Measurements from ENCODE around the gene DYRK4. TPM values are rescaled to one million over a fixed set of nuclear protein-coding genes. Genes with fewer than 3 reads are reported as not detected.
A peak's percentile ranks its signal among the peaks of the same experiment; 100 is the strongest.

DYRK4 gene
- total and polyA plus RNA-seq, 7 experiments from 2014 or later: 9.8 to 50.9 (median 24.4) TPM

DNA sequence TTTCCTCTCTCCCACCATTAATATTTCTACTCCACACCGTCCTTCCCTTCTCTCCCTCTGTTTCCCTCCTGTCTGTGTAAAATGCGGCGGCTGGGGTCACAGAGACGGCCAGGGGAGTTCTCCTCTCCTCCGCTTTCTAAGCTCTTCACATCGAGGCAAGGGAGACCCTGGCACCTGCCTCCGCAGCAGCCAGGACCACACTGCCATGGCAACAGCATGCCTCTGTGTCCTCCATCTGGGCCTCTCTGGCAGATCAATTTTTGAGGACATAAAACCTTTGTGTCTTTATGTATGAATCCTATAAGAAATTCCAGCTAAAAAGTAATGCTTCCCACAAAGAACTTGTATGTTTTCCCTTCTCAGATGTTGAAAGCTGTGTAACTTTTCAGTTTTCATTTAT is 41.4 kb downstream of the DYRK4 start:
- intact Hi-C loops (cut with micrococcal nuclease): loop anchor here in 1 of 2 donors (5.0 kb wide), 1 partner anchor 154 kb away; no protein-coding TSS in a partner anchor
- no peak for ATAC-seq
- CTCF ChIA-PET: no interaction called here

DNA sequence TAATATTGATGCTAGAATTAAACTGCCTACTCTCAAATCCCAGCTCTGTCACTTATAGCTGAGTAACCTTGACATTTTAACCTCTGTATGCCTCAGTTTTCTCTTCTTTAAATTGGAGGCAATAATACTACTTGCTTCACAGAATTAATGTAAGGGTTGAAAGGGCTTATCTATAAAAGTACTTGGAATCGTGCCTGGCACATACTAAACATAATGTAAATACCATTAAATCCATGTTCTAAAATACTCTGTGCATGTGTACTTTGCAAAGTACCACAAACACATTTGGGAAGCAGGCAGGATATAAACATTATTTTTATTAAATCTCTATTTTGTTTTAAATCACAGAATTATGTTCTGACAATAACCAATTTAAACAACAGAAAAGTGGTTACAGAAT is 41.9 kb downstream of the DYRK4 start:
- Histone ChIP-seq H3K4me1 (ENCODE audit: control insufficient read depth in 2 of 2, insufficient read depth in 2 of 2, low read length in 2 of 2) (peaks cover 7 to 10% of the 10 kb centered on the region in 2 donors), H3K27me3 (ENCODE audit: control insufficient read depth in 2 of 2, insufficient read depth in 2 of 2, low read length in 2 of 2) (no peaks in the 10 kb centered on the region), H3K27ac (ENCODE audit: low read depth, low read length) (no peak overlapping the region), H3K36me3 (ENCODE audit: control insufficient read depth in 2 of 3, insufficient read depth in 3 of 3, low read length in 3 of 3) (peaks cover 0 to 3% (median 0%) of the 10 kb centered on the region in 3 experiments), H3K9me3 (ENCODE audit: control insufficient read depth in 2 of 3, low read length in 3 of 3) (no peaks in the 10 kb centered on the region), H3K4me3 (ENCODE audit: low read length) (no peak overlapping the region)
- no peak for ATAC-seq
- Mint-ChIP-seq H3K36me3 (peaks cover 0 to 3% (median 0%) of the 10 kb centered on the region in 5 donors), H3K4me3 (no peak overlapping the region), H3K4me1 (peaks cover 15 to 46% (median 35%) of the 10 kb centered on the region in 7 donors), H3K9me3 (no peaks in the 10 kb centered on the region), H3K27ac (no peak overlapping the region), H3K27me3 (peaks cover 0 to 19% (median 7%) of the 10 kb centered on the region in 5 donors)
- ChIA-PET POLR2A (no interaction called here), CTCF (interaction anchor here (0.6 to 1.5 kb wide), 3 partner anchors 41 to 156 kb away, joined by 3 to 11 read pairs (median 4); no protein-coding TSS in a partner anchor)
- intact Hi-C loops (cut with micrococcal nuclease): loop anchor here (1.0 to 5.0 kb wide), 6 partner anchors 44 to 283 kb away; partner anchors contain the start of genes AKAP3 (in 1 of the 2), NDUFA9 (in 1 of the 2), RAD51AP1 (in 1 of the 2) and TIGAR (in 1 of the 2)
- DNase-seq: no peak

More for the DNA sequence above, 41.4 kb downstream of the DYRK4 start:
- no peak for DNase-seq
- Histone ChIP-seq H3K27ac (ENCODE audit: low read depth, low read length) (no peak overlapping the region), H3K36me3 (ENCODE audit: control insufficient read depth in 2 of 3, insufficient read depth in 3 of 3, low read length in 3 of 3) (peaks cover 0 to 3% (median 0%) of the 10 kb centered on the region in 3 experiments), H3K9me3 (ENCODE audit: control insufficient read depth in 2 of 3, low read length in 3 of 3) (no peaks in the 10 kb centered on the region), H3K4me1 (ENCODE audit: control insufficient read depth in 2 of 2, insufficient read depth in 2 of 2, low read length in 2 of 2) (peaks cover 7 to 10% of the 10 kb centered on the region in 2 donors), H3K4me3 (ENCODE audit: low read length) (no peak overlapping the region), H3K27me3 (ENCODE audit: control insufficient read depth in 2 of 2, insufficient read depth in 2 of 2, low read length in 2 of 2) (no peaks in the 10 kb centered on the region)
- POLR2A ChIA-PET: interaction anchor here (0.6 kb wide), 1 partner anchor 297 kb away, joined by 4 read pairs; no protein-coding TSS in a partner anchor
- Mint-ChIP-seq H3K4me1 (peaks cover 15 to 41% (median 35%) of the 10 kb centered on the region in 7 donors), H3K9me3 (no peaks in the 10 kb centered on the region), H3K4me3 (no peak overlapping the region), H3K27me3 (peaks cover 0 to 19% (median 7%) of the 10 kb centered on the region in 5 donors), H3K36me3 (peaks cover 0 to 3% (median 0%) of the 10 kb centered on the region in 5 donors), H3K27ac (no peak overlapping the region)

DNA sequence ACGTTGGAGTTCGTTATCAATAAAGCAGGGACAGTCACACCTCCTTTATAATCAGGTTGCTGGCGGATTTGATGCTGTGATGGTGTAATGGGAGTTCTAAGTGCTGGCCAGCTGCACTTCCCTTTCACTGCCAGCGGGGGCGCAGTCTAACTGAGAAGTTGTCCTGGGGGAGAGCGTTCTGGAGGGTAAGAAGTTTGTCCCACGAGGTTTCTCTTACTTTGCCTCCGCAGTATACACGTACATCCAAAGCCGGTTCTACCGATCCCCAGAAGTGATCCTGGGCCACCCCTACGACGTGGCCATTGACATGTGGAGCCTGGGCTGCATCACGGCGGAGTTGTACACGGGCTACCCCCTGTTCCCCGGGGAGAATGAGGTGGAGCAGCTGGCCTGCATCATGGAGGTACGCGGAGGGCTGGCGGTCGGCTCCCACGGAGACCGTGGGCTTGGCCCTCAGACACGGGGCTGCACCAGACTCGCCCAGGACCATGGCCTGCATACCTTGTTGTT is 42.7 kb downstream of the DYRK4 start:
- Histone ChIP-seq H3K4me1 (ENCODE audit: control insufficient read depth in 2 of 2, insufficient read depth in 2 of 2, low read length in 2 of 2) (peaks cover 7 to 10% of the 10 kb centered on the region in 2 donors), H3K27ac (ENCODE audit: low read depth, low read length) (peak overlapping the region; percentile 67), H3K36me3 (ENCODE audit: control insufficient read depth in 2 of 3, insufficient read depth in 3 of 3, low read length in 3 of 3) (peaks cover 0 to 3% (median 0%) of the 10 kb centered on the region in 3 experiments), H3K27me3 (ENCODE audit: control insufficient read depth in 2 of 2, insufficient read depth in 2 of 2, low read length in 2 of 2) (no peaks in the 10 kb centered on the region), H3K9me3 (ENCODE audit: control insufficient read depth in 2 of 3, low read length in 3 of 3) (no peaks in the 10 kb centered on the region), H3K4me3 (ENCODE audit: low read length) (peak overlapping the region; percentile 92)
- peak; percentile 63 to 82 (median 76) for DNase-seq
- ATAC-seq: peak; percentile 99
- peak overlapping the region; percentile 83 to 97 (median 90) for H3K27ac Mint-ChIP-seq
- H3K4me3 Mint-ChIP-seq: peak overlapping the region; percentile 83 to 99 (median 98)
- CTCF ChIA-PET: interaction anchor here (0.6 to 1.5 kb wide), 4 partner anchors 40 to 155 kb away, joined by 3 to 11 read pairs (median 4); partner anchors contain the start of genes AKAP3 and NDUFA9
- intact Hi-C loops (cut with micrococcal nuclease): loop anchor here (1.0 to 5.0 kb wide), 6 partner anchors 44 to 283 kb away; partner anchors contain the start of genes AKAP3 (in 1 of the 2), NDUFA9 (in 1 of the 2), RAD51AP1 (in 1 of the 2) and TIGAR (in 1 of the 2)
- POLR2A ChIA-PET: no interaction called here
- peaks cover 0 to 6% (median 0%) of the 10 kb centered on the region in 5 donors for H3K36me3 Mint-ChIP-seq
- H3K9me3 Mint-ChIP-seq: no peaks in the 10 kb centered on the region
- peaks cover 16 to 48% (median 35%) of the 10 kb centered on the region in 7 donors for H3K4me1 Mint-ChIP-seq
- H3K27me3 Mint-ChIP-seq: peaks cover 0 to 19% (median 7%) of the 10 kb centered on the region in 5 donors

DNA sequence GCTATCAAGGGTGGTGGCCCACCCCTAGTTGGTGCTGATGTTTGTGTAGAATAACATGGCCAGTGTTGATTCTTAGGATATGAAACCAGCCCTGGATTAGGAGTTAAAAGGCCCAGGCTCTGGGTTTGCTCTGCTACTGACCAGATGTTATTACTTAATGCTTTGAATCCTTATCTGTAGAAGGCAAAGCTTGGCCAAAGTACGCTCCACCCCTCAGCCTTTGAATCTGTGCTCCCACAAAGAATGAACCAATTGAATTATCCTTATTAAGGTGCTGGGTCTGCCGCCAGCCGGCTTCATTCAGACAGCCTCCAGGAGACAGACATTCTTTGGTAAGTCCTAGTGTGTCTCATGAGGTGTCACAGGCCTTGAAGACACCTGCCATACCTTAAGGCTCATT is 45.0 kb downstream of the DYRK4 start:
- peaks cover 7 to 10% of the 10 kb centered on the region in 2 donors for H3K4me1 ChIP-seq (ENCODE audit: control insufficient read depth in 2 of 2, insufficient read depth in 2 of 2, low read length in 2 of 2)
- ChIA-PET POLR2A (no interaction called here), CTCF (no interaction called here)
- H3K27me3 ChIP-seq (ENCODE audit: control insufficient read depth in 2 of 2, insufficient read depth in 2 of 2, low read length in 2 of 2): no peaks in the 10 kb centered on the region
- intact Hi-C loops (cut with micrococcal nuclease): no loop called here
- no peak overlapping the region for H3K27ac ChIP-seq (ENCODE audit: low read depth, low read length)
- no peaks in the 10 kb centered on the region for H3K9me3 ChIP-seq (ENCODE audit: control insufficient read depth in 2 of 3, low read length in 3 of 3)
- Mint-ChIP-seq H3K27me3 (peaks cover 0 to 14% (median 7%) of the 10 kb centered on the region in 5 donors), H3K4me1 (peaks cover 16 to 50% (median 35%) of the 10 kb centered on the region in 7 donors), H3K36me3 (peaks cover 0 to 19% (median 0%) of the 10 kb centered on the region in 5 donors), H3K9me3 (no peaks in the 10 kb centered on the region), H3K27ac (peak overlapping the region in 5 of 9 donors; percentile 0 to 71 (median 45)), H3K4me3 (peak overlapping the region in 9 of 10 donors; percentile 21 to 95 (median 35))
- no peak overlapping the region for H3K4me3 ChIP-seq (ENCODE audit: low read length)
- DNase-seq (no peak), ATAC-seq (no peak)
- peaks cover 0 to 21% (median 0%) of the 10 kb centered on the region in 3 experiments for H3K36me3 ChIP-seq (ENCODE audit: control insufficient read depth in 2 of 3, insufficient read depth in 3 of 3, low read length in 3 of 3)

DNA sequence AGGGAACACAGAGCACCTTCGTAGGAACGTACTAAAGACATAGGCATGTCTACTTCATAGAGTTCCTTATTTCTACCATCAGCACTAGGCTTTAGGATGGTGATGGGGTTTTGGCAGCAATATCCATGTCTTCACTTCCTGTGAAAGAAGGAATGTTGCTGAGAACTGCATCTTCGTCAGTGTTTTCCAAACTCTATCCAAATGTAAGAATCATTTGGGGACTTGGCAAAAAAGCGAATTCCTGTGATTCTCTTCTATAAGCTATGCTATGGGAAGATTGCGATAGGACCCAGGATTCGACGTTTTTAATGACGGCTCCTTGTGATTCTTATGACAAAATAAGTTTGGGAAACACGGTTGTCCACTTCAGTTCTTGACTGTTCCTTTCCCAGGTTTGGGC is 47.1 kb downstream of the DYRK4 start:
- ChIA-PET CTCF (no interaction called here), POLR2A (no interaction called here)
- Histone ChIP-seq H3K27ac (ENCODE audit: low read depth, low read length) (no peak overlapping the region), H3K27me3 (ENCODE audit: control insufficient read depth in 2 of 2, insufficient read depth in 2 of 2, low read length in 2 of 2) (no peaks in the 10 kb centered on the region), H3K9me3 (ENCODE audit: control insufficient read depth in 2 of 3, low read length in 3 of 3) (no peaks in the 10 kb centered on the region), H3K4me3 (ENCODE audit: low read length) (no peak overlapping the region), H3K4me1 (ENCODE audit: control insufficient read depth in 2 of 2, insufficient read depth in 2 of 2, low read length in 2 of 2) (peaks cover 7 to 10% of the 10 kb centered on the region in 2 donors), H3K36me3 (ENCODE audit: control insufficient read depth in 2 of 3, insufficient read depth in 3 of 3, low read length in 3 of 3) (peaks cover 0 to 37% (median 11%) of the 10 kb centered on the region in 3 experiments)
- H3K36me3 Mint-ChIP-seq: peaks cover 6 to 34% (median 6%) of the 10 kb centered on the region in 5 donors
- peaks cover 16 to 50% (median 35%) of the 10 kb centered on the region in 7 donors for H3K4me1 Mint-ChIP-seq
- H3K27me3 Mint-ChIP-seq: no peaks in the 10 kb centered on the region
- DNase-seq (no peak), ATAC-seq (no peak)
- H3K9me3 Mint-ChIP-seq: no peaks in the 10 kb centered on the region
- H3K4me3 Mint-ChIP-seq: no peak overlapping the region
- intact Hi-C loops (cut with micrococcal nuclease): no loop called here
- peak overlapping the region in 1 of 9 donors; percentile 58 for H3K27ac Mint-ChIP-seq

DNA sequence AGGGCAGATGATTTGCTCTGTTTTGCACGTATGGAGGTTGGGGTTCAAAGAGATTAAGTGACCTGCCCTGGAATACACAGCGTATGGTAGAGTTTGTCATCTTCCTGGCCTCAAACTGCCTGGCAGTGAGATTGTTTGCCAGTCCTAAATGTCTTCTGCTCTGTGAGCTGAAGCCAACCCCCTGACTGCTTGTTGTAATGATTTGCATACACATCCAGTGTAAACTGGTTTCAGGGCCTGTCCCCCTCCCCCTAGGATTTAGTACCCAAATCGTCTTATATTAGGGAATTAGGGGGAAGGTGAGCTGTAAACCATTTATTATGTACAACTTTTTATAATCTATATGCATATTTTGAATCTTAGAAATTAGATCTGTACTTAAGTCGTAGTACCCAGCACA is 48.5 kb downstream of the DYRK4 start:
- ATAC-seq (no peak), DNase-seq (no peak)
- ChIA-PET POLR2A (no interaction called here), CTCF (no interaction called here)
- H3K36me3 ChIP-seq (ENCODE audit: control insufficient read depth in 2 of 3, insufficient read depth in 3 of 3, low read length in 3 of 3): peaks cover 0 to 46% (median 11%) of the 10 kb centered on the region in 3 experiments
- no peak overlapping the region for H3K27ac ChIP-seq (ENCODE audit: low read depth, low read length)
- no peak overlapping the region for H3K27ac Mint-ChIP-seq
- intact Hi-C loops (cut with micrococcal nuclease): no loop called here
- H3K27me3 ChIP-seq (ENCODE audit: control insufficient read depth in 2 of 2, insufficient read depth in 2 of 2, low read length in 2 of 2): no peaks in the 10 kb centered on the region
- H3K4me1 ChIP-seq (ENCODE audit: control insufficient read depth in 2 of 2, insufficient read depth in 2 of 2, low read length in 2 of 2): peaks cover 4 to 10% of the 10 kb centered on the region in 2 donors
- H3K36me3 Mint-ChIP-seq: peaks cover 6 to 42% (median 14%) of the 10 kb centered on the region in 5 donors
- H3K27me3 Mint-ChIP-seq: no peaks in the 10 kb centered on the region
- no peak overlapping the region for H3K4me3 Mint-ChIP-seq
- H3K9me3 ChIP-seq (ENCODE audit: control insufficient read depth in 2 of 3, low read length in 3 of 3): no peaks in the 10 kb centered on the region
- peaks cover 9 to 38% (median 28%) of the 10 kb centered on the region in 7 donors for H3K4me1 Mint-ChIP-seq
- no peak overlapping the region for H3K4me3 ChIP-seq (ENCODE audit: low read length)
- H3K9me3 Mint-ChIP-seq: no peaks in the 10 kb centered on the region
